H4 (cell line): ENCODE measurements around the gene ERC2. TPM values are rescaled to one million over a fixed set of nuclear protein-coding genes. Genes with fewer than 3 reads are reported as not detected.

ENCODE experiments used
- DNase-seq: peaks from one replicate; pipeline ENCODE4 v3.0.0-alpha.2; 2015; ENCODE audit warnings: low spot score
- total RNA-seq: library from RNA; depleted of rRNA; stranded (reverse); fragments of >200 nt; shearing (Covaris generic); gene quantifications from 2 replicates; pipeline ENCODE4 v1.2.3, GENCODE V29; 2014

Gene ERC2
- total RNA-seq, 1 experiment from 2014 or later: 1.6 TPM

DNA sequence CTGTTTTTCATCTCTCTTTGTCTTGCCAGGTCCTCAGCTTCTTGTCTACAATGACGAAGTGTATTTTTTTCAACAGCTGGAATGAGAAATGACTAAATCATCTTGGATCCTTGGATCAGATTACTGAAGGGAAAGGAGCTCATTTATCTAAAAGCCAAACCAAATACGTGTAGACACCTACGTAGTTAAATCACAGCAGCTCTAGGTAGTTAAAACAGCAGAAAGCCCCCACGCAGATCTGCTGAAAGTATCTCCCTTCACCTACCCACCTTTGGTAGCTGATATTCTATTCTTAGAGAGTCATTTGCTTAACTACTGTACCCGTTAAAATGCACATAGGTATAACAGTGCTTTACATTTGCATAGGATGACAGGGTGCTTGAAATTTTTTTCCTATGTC lies 875.7 kb downstream of the ERC2 start:
- no peak for DNase-seq

DNA sequence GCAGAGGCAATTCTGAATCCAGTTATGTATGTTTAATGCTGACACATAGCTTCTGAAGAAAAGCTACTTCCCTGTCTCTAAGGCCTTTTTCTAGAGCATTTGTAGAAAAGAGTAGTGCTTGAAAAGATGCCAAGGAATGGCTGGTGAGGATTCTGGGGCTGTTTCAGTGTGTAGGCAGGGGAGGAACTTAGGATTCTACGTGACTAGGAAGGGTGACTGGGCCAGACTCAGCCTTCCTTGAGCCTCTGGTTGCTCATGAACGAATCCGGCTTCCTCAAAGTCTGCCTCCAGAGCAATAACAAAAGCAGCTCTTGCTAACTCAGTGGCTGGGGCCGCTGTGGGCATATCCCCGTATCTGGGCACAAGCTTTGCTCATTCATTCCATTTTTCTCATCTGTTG lies 876.4 kb downstream of the ERC2 start:
- no peak for DNase-seq

DNA sequence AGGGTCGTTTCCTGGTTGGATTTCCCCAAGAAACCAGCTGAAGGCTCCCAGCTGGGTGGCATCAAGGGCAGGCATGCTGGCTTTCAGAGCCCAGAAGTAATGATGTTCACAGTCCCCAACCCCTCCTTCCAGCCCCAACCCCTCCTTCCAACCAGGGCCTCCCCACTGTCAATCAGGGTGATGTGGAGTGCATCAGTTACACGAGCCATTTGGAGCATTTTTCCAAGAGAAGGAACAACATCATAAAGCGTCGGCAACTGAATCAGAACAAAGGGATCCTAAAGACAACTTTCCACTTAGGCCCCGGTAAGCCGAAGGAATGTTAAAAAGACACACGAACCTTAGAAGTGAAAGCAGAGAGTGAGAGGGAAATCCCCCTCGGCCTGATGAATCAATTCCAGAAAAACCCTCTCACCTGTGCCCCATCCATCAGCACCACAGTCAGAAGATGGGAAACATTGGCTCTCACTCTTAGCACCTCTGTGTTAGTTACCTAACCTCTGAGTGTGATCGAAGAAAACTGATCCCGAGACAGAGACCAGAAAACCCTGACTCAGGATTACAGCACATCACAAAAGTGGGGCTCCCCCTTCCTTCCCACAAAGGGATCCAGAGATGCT lies 880.0 kb downstream of the ERC2 start:
- no peak for DNase-seq

DNA sequence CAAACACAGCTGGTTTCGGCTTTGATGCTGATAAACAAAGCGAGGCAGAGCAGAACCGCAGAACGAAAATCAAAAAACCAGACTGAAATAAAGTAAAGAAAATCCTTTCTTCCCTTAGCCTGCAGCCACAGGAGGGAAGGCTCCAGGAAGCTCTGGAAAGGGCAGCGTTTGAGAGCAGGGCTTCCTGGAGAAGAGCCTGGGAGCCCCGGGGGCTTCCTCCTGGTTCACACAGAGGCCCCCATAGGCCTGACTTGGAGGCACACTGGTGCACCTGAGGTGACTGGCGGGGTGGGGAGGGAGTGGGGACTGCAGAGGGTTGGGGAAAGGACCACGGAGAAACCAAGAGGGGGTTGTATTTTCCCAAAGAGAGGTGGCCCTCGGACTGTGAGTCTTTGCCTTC lies 882.4 kb downstream of the ERC2 start:
- peak; percentile 39 for DNase-seq

DNA sequence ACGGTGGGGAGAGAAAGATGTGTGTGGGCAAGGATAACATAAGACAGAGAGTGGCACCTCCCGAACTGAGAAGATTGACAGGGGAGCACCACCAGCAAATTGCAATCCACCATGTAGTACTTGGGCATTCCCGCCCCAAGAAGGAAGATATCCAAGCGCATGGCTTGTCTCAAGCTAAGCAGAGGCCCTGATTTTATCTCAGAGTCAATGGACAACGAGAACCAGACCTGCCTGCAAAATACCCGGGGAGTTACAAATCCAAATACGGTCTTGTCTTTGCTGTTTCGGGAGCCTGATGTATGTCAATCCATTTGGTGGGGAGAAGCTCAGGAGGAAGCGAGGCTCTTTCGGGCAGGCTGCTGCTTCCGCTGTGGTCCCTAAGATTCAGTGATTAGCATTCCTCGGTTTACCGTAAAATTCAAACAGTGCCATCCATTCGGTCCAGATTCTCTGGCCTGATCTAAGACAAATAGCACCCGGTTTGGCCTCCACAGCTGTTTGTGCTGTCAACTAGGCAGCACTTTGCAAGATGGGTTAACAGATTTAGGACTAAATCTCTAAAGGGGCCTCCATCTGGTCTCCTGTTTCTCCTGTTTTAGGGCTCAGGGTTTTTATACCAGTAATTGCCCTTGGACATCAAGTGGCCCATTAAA lies 883.4 kb downstream of the ERC2 start:
- DNase-seq: no peak

DNA sequence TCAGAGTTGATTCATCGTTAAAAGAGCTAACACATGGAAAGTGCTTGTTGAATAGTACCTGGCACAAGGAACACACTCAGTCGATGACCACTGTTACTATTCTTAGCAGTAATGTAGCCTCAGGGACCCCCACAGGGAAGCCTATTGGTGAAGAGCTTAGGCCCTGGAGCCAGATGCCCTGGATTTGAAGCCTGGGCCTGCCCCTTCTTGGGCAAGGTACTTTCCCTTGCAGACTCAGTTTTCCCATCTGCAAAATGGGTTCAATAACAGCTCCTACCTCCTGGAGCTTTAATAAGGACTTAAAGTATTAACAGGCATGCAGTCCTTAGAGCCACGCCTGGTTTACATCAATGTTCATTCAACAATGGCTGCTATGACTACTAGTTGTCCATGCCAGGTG lies 884.2 kb downstream of the ERC2 start:
- no peak for DNase-seq

DNA sequence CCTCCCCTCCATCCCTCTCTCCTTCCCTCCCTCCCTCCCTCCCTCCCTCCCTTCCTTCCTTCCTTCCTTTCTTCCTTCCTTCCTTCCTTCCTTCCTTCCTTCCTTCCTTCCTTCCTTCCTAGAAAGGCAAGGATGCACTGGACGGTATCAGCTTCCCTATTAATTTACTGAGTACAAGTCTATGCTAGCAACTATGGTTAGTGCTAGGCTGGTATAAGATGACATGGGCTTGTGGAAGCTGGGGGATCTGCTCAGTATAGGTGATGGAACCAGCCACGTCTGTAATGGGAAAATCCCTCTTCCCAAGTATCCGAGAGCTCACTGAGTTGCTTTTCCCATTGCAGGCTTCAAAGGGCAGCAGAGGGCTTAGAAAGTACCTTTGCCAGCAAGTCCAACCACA lies 884.8 kb downstream of the ERC2 start:
- DNase-seq: no peak

DNA sequence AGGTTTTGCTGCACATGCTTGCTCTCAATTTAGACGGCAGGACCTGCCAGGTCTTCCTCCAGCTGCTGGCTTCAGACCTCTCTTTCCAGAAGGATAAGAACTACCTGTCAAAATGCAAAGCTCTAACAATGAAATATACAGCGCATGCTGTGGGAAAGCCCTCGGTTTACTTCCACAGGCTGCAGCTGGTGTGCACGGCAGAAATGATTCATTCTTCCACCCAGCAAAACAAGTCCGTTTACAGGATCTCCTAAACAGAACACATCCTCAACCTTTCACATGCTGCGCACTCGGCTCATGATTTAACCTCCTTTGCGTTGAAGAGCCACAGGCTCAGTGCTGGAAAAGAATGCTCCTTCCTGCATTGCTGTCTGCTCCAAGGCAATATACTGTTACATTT lies 888.8 kb downstream of the ERC2 start:
- no peak for DNase-seq

DNA sequence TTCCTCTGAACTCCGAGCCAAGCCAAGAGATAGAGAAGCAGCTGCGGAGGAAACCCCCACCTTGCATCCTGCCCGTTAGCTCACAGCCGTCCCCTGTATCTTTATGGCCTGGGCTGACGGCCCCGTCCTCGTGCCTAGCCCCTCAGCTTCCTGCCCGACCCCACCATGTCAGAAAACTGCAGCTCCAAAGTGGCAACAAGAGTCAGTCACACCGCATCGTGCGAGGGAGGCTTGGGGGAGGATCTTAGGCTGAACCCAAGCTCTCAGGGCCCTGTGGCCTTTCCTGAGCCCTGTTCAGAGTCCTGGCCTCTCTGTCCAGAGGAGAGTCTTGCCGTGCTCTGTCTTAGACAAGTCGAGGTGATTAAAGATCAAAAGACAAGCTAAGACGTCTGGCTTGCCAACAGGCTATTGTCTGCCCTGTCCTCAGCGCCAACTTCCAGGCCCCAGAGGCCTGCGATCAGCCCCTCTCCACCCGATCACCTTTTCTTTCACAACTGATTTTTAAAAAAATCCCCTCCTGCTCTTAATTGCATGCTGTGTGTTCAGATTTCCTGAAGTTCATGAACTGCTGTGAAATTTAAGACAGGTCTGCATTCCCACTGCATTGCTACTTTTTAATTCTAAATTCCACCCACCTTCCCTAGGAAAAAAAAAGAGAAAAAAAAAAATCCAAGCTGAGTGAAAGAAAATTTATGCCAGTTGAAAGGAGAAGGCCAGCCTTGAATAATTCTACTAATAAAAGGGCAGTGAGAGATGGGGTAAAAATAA lies 891.5 kb downstream of the ERC2 start:
- DNase-seq: no peak

DNA sequence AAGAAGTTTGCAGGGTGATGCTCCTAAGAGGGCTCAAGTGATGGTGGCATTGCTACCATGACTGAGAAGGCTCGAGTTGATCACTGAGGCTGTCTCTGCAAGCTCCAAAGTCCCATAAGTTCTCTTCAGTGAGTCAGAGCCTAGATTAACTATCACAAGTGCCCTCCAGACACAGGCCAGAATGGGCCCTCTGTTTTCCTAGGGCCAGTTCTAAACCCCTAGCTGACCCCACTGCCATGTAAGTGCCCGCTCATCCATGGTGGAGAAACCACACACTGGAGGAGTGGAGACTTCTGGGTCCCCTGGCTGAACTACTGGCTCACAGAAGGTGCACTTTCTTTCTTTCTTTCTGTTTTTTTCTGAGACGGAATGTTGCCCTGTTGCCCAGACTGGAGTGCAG lies 893.6 kb downstream of the ERC2 start:
- DNase-seq: no peak

DNA sequence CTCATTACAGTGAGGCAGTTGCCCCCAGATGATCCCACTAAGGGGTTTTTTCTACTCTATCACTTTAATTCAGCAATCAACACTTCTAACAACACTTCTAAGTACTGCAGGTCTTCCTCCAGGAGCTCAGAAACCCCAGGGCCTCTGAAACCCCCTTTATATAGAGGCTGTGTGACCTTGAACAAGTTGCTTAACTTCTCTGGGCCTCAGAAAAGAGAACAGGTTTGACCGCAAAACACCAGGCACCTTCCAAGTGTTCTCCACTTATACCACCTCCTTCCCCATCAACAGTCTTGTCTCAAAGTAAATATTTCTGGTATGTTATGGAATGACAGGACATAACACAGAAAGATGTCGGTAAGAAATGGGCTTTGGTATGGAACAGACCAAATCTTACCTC lies 895.5 kb downstream of the ERC2 start:
- DNase-seq: no peak

DNA sequence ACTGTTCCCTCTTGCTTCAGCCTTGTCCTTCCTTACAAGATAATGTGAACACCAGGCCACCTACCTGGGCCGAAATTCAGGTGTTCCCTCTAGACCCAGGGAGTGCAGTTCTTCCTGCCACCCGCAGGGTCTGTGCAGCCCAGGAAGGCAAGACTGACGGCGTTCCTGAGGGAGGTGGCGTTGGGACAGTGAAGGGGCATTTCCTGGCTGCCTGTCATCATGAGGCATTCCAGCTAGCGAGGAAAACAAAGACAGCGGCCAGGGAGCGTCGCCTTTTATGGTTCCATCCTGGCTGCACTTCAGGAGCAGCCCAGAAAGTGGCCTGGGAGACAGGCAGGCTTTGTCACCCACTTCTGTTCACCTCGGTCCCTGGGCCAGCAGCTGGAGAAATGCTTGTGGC lies 896.4 kb downstream of the ERC2 start:
- peak; percentile 27 for DNase-seq

DNA sequence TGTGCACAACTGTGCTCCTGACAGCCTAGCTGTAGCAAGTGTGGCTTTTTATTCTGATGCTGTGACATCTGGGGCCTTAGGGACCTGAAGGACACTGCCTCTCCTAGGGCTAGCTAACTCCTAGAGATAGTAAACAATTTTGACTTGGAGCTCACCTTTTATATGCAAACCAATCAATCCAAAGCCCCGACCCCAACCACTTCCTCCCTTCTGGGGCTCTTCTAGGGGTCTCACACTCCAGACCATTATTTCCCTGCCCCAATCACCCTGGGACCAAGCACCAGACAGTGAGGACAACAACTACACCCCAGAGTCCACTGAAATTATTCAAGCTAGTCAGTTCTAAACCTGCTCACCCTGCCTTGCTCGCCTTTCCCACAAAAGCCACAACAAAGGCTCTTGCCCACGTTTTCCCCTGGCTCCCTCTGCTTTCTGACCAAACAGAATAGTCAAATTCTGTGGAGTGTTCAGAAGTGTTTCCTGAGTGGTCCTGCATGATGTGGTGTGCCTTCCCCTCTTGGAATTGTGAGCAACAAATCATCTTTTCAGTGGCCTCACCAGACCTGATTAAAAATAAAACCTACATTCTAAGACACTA lies 897.0 kb downstream of the ERC2 start:
- DNase-seq: no peak

DNA sequence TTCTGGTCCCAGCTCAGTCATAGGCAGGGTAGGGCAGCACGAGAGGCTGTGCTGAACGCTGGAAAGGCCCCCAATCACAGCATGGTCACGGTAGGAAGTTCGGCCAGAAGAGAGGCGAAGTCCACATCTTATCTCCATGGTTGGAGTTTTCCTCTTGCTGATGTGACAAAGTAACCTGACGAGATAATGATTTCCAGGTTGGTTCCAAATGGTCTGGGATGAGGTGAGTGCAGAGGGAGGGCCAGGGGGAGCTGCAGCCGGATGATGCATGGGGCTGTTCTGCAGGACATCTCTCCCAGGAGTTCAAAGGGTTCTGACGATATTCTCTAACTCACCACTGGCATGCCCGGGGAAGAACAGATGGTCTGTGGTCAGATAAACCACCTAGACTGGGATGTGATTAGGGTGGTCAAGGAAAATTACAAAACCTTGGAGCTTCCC lies 898.0 kb downstream of the ERC2 start:
- no peak for DNase-seq

DNA sequence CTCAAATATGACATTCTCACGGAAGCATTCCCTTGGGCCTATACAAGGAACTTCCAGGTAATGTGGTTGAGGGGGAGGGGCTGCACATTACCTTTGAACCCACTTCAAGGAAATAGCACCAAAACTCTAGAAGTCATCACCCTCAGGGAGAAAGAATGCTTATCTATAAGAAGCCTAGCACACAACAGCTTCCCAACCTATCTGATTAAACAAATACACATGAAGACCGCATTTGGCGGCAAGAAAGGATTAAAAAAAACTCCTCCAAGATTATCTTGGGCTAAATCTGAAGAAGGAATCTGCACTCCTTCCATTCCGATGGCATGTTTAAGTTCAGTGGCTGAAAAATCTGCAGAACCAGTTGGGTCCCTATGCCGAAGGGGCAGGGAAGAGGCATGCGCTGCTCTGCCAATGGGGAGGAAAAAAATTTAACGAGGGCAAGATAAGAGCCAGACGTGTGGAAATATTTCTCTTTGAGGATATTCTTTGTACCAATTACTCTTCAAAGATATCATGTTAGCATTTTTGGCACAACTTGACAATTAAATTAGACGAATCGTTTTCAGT lies 899.2 kb downstream of the ERC2 start:
- no peak for DNase-seq

DNA sequence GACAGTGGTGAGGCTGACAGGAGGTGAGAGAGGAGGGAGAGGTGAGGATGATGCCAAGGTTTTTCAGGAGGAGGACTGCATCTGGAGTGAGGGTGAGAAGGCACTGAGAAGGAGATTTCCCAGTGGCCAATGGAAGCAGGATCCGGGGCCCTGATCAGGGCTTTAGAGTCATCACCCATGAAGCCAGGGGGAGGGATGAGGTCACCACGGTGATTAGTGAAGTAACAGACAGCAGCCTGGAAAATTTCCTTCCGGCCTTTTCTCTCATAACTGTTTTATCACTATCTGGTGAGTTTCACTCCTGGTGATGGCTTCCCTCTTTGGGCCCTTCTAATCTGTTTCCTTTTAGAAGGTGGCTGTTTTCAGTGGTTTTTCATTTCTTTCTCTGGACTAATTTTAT lies 900.7 kb downstream of the ERC2 start:
- DNase-seq: no peak

DNA sequence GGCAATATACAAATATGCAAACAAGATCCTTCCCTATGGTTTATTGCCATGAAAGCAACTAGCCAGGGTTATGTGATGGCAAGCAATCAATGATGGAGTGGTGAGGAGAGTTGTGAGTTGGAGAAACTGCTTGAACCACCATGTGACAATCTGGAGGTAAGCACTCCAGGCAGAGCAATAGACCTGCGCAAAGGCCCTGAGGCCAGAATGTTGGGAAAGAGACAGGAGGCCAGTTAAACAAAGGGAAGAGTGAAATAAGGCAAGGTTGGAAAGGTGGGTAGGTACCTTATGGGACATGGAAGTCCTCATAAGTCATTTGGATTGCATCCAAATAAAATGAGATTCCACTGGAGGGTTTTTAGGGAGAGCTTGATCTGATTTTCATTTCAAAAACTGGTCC lies 901.1 kb downstream of the ERC2 start:
- no peak for DNase-seq

DNA sequence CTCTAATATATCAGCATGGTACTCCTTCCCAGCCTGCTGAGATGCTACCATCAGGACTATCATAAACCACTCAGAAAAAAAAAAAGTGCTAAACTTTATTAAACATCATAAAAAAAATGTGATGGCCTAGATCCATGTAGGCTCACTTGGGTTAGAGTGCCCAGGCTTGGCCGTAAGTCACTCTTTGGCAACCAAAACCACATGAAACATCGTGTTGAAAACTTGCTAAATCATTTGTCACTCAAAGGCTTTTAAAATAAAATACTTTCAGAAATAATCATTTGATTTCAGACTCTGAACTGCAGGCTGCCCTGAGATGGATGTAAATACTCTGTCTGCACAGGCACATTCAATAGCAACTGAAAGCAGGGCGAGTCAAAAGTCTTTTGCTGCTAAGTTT lies 902.7 kb downstream of the ERC2 start:
- no peak for DNase-seq

DNA sequence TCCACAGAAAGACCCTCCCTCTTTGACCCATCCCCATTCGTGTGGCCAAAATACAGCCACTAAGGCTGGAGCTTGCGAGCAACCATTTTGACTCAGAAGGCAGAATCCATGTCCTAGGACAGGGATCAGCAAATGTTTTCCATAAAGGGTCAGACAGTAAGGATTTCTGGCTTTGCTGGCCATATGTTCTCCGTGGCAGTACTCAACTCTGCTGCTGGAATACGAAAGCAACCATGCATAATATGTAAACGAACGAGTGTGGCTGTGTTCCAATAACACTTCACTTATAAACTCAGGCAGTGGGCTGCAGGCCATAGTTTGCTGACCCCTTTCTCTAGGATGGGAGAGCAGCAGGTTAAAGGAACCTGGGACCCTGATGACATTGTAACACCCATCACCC lies 903.5 kb downstream of the ERC2 start:
- no peak for DNase-seq

DNA sequence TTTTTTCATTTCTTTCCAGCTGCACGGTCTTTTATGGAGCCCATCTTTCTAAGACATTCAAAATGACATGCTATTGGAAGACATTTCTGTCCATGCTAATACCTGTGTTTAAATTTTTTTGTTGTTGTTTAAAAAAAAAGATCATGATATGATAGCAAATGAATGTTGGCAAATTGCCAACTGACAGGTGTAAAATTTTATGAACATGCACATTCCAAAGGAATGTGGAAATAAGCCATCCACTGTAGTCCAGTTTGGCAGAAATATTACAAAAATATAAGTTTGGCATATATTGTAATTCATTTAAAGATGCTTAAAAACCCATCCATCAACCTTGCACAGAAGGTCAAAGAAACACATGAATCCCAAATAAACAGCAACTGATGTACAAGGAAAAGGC lies 905.6 kb downstream of the ERC2 start:
- no peak for DNase-seq

DNA sequence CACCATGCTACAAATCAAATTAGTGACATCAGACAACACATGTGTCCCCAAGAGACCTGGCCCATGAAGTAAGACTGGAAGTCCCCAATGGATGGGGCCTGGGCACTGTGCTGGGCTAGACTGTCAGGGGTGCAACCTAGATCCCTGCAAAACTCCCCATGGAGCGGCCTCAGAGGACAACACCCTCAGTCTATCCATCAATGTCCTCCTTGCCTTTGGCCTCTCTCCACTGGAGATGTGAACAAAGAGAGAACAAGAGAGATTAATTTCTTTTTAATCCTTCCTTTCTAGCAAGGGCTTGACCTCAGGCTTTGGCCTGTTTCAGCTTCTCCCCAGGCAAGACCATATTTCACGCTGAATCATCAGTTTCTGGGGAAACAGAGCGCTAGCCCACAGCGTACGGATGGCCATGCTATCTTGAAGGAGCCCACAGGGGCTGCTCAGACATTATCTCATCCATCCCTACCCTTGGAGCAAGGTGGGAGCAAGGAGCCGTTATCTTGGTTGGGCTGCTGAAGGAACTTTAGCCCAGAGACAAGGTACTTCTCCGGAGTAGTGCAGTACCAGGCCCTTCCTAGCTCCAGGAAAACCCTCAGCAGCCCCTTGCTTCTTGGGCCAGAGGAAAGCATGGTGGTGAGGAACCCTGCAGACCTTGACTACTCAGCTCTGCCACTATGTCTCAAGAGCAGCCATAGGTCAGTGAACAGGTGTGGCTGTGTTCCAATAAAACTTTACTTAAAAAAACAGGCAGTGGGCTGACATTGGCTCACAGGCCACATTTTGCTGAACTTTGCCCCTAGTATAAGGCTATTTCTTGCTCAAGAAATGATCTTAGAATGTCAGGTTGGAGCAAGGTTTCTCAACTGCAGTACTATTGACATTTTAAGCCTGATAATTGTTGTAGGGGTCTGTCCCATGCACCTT lies 908.5 kb downstream of the ERC2 start:
- DNase-seq: no peak
